ACHN (cell line): ENCODE results near the gene ILF2.

Experiments used
- DNase-seq: peaks from one replicate; pipeline ENCODE4 v3.0.0-alpha.2; 2015
- in situ Hi-C: cut with HindIII; loops from 2 replicates; pipeline ENCODE4 v1.10.0; 2017; ENCODE audit warnings: low sequenced_read_pairs, low pct_ligation_motif_present, low pct_unique_long_range_greater_than_20kb

ILF2 gene

GRCh38 chr1:153616144-153616916 lies 54.5 kb downstream of the ILF2 start, which contains the start of gene S100A14:
S100A14 (minus strand) TSS chr1:153616325; CDS start chr1:153615858, 467 bp downstream.
- no peak for DNase-seq

GRCh38 chr1:153615406-153615805 lies 55.4 kb downstream of the ILF2 start:
- DNase-seq, result no peak
- in situ Hi-C loops, result no loop called here

More at GRCh38 chr1:153616144-153616916, 54.5 kb downstream of the ILF2 start, which contains the start of gene S100A14:
- in situ Hi-C loops, result no loop called here

GRCh38 chr1:153614906-153615305 lies 55.9 kb downstream of the ILF2 start:
- DNase-seq, result no peak
- in situ Hi-C loops, result no loop called here

GRCh38 chr1:153614189-153614900 lies 56.4 kb downstream of the ILF2 start:
- in situ Hi-C loops, result no loop called here
- no peak for DNase-seq

- DNase-seq, result no peak
- in situ Hi-C loops, result no loop called here
Observed at GRCh38 chr1:153613406-153613805, 57.4 kb downstream of the ILF2 start.

GRCh38 chr1:153612755-153613331 lies 58.0 kb downstream of the ILF2 start, which contains the start of gene S100A16:
S100A16 (minus strand) TSS chr1:153613137; CDS start chr1:153608151, 4,986 bp downstream.
- in situ Hi-C loops, result no loop called here
- DNase-seq, result peak; percentile 92

GRCh38 chr1:153612111-153612754 lies 58.6 kb downstream of the ILF2 start:
- in situ Hi-C loops, result no loop called here
- peak; percentile 22 for DNase-seq
